MM.1S (cell line): ENCODE data around the gene FBXO47.

Experiments used
- CTCF ChIP-seq: fragments of 300-600 bp; sonication (generic); IDR thresholded peaks from 2 replicates; pipeline ENCODE4 v1.5.1; 2016; ENCODE audit warnings: antibody characterized with exemption, low read length, mixed read lengths
- EZH2 ChIP-seq: fragments of 300-600 bp; sonication (generic); optimal IDR thresholded peaks from 2 replicates; pipeline ENCODE3; 2017; ENCODE audit warnings: low read depth, mild to moderate bottlenecking, antibody characterized with exemption, low read length, mixed read lengths
- EZH2phosphoT487 ChIP-seq: fragments of 300-600 bp; sonication (generic); IDR thresholded peaks from 2 replicates; pipeline ENCODE4 v1.6.1; 2018; ENCODE audit warnings: antibody characterized with exemption, low read length

- no peak for TF ChIP-seq CTCF
- TF ChIP-seq EZH2phosphoT487 = no peak
- TF ChIP-seq EZH2 = no peak
Observed at GRCh38 chr17:38940404-38940803, 26.8 kb downstream of the FBXO47 start.
